ENCODE measurements around the gene NTN4.

GRCh38 chr12:95701722-95702418, 88.7 kb downstream of the NTN4 start:
- TF ChIP-seq CTCF (IDR thresholded peaks at IDR 0.05) (no peak), POLR2A (IDR thresholded peaks at IDR 0.05) (no peak)
